ENCODE measurements around the gene GNB5.

DNA sequence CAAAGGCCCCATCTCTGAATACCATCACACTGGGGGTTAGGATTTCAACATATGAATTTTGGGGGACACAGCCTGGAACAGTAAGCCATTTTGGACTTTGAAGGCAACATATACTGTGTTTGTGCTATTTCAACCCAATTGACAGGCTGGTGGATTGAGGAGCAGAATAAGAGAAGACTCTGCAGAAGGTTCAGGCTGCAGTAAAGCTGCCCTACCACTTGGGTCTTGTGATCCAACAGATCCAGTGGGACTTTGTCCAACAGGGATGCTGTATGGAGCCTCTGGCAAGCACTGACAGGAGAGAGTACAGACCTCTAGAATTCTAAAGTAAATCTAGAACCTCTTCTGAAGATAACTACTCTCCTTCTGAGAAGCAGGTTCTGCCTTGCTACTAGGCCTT, 77.5 kb downstream of the GNB5 start:
- TF ChIP-seq TAF1 (IDR thresholded peaks at IDR 0.05; ENCODE audit: borderline replicate concordance, low read depth, low read length) (no peak), POLR2A (IDR thresholded peaks at IDR 0.05; ENCODE audit: low read depth, low read length) (no peak)

Measured in GM12892 (cell line).